Naive thymus-derived CD8-positive, alpha-beta T cell (primary cell): ENCODE results near the gene ZNF768. TPM values are rescaled to one million over a fixed set of nuclear protein-coding genes. Genes with fewer than 3 reads are reported as not detected.
A peak's percentile ranks its signal among the peaks of the same experiment; 100 is the strongest.

Experiments used
- ATAC-seq, 2 donors: fragments of 150-1000 bp; cut with Tn5 transposase in 1 of 2; sonication (Bioruptor Pico), chemical (Tn5 transposase) in 1 of 2; 1 replicate in 1 of 2; 2 replicates in 1 of 2; pipeline ENCODE4 v1.10.0; 2021; ENCODE audit warnings: mild to moderate bottlenecking in 2 of 2, moderate library complexity in 2 of 2
- POLR2A ChIA-PET: fragments of 350-600 bp; sonication (Branson Sonifier 250); formaldehyde crosslinking; loops from one replicate; lab custom pipeline; 2021; ENCODE audit warnings: antibody characterized with exemption; lab: Charles Lee
- DNase-seq, 10 donors: peaks; one replicate each; pipeline versions ENCODE4 v3.0.0 to v3.0.0-alpha.2; 2020 to 2022
- H3K27ac Mint-ChIP-seq, 10 donors: one replicate each; pipeline ENCODE4 v1.8.0; 2020 to 2022; ENCODE audit warnings: mild to moderate bottlenecking in 10 of 10, mixed read lengths in 10 of 10, moderate library complexity in 4 of 10, inconsistent platforms in 1 of 10
- H3K27me3 Mint-ChIP-seq, 5 donors: one replicate each; pipeline ENCODE4 v1.8.0; 2021 to 2022; ENCODE audit warnings: mixed read lengths in 5 of 5
- H3K36me3 Mint-ChIP-seq, 3 donors: one replicate each; pipeline ENCODE4 v1.8.0; 2020 to 2022; ENCODE audit warnings: mixed read lengths in 3 of 3, mild to moderate bottlenecking in 2 of 3, inconsistent platforms in 1 of 3
- H3K4me1 Mint-ChIP-seq, 4 donors: one replicate each; pipeline ENCODE4 v1.8.0; 2021 to 2022; ENCODE audit warnings: mixed read lengths in 4 of 4
- H3K4me3 Mint-ChIP-seq, 10 donors: one replicate each; pipeline ENCODE4 v1.8.0; 2020 to 2022; ENCODE audit warnings: mild to moderate bottlenecking in 10 of 10, mixed read lengths in 10 of 10, moderate library complexity in 6 of 10, inconsistent platforms in 1 of 10
- H3K9me3 Mint-ChIP-seq, 9 donors: one replicate each; pipeline ENCODE4 v1.8.0; 2020 to 2022; ENCODE audit warnings: mixed read lengths in 9 of 9, mild to moderate bottlenecking in 3 of 9, inconsistent platforms in 1 of 9, moderate library complexity in 1 of 9
- polyA plus RNA-seq, 3 donors: library from polyadenylated mRNA; unstranded; fragments of 300-500 nt; fragmentation: Illumina TruSeq; gene quantifications; one replicate each; pipeline ENCODE4 v1.2.3, GENCODE V29; 2021
- total RNA-seq, 8 experiments: library from RNA in 2 of 8; stranded (reverse) in 2 of 8; gene quantifications; one replicate each; pipeline ENCODE4 v1.2.3 and lab custom pipeline; 2021 to 2026

The ZNF768 gene
- total and polyA plus RNA-seq, 5 experiments from 2014 or later, result 1.1 to 8.5 (median 2.1) TPM

GRCh38 chr16:30565984-30566383, 39.6 kb upstream of the ZNF768 start:
- H3K4me3 Mint-ChIP-seq, result no peak overlapping the region
- POLR2A ChIA-PET, result interaction anchor here (0.8 to 1.1 kb wide), 2 partner anchors 20 to 34 kb away, joined by 4 to 5 read pairs; partner anchors contain the start of gene ZNF785
- H3K27ac Mint-ChIP-seq, result peak overlapping the region in 7 of 10 donors; percentile 38 to 97 (median 77)
- peaks cover 14 to 50% (median 34%) of the 10 kb centered on the region in 4 donors for H3K4me1 Mint-ChIP-seq
- no peaks in the 10 kb centered on the region for H3K27me3 Mint-ChIP-seq
- ATAC-seq, result no peak
- H3K36me3 Mint-ChIP-seq, result no peaks in the 10 kb centered on the region
- DNase-seq, result no peak
- H3K9me3 Mint-ChIP-seq, result no peaks in the 10 kb centered on the region

GRCh38 chr16:30565526-30565925, 39.2 kb upstream of the ZNF768 start:
- peaks cover 12 to 49% (median 34%) of the 10 kb centered on the region in 4 donors for H3K4me1 Mint-ChIP-seq
- H3K9me3 Mint-ChIP-seq, result no peaks in the 10 kb centered on the region
- peak overlapping the region in 6 of 10 donors; percentile 9 to 67 (median 32) for H3K27ac Mint-ChIP-seq
- DNase-seq (no peak), ATAC-seq (no peak)
- no peaks in the 10 kb centered on the region for H3K36me3 Mint-ChIP-seq
- no peaks in the 10 kb centered on the region for H3K27me3 Mint-ChIP-seq
- POLR2A ChIA-PET, result interaction anchor here (0.8 to 1.1 kb wide), 2 partner anchors 20 to 34 kb away, joined by 4 to 5 read pairs; partner anchors contain the start of gene ZNF785
- H3K4me3 Mint-ChIP-seq, result no peak overlapping the region

GRCh38 chr16:30562021-30562420, 35.7 kb upstream of the ZNF768 start:
- Mint-ChIP-seq H3K4me1 (peaks cover 6 to 35% (median 32%) of the 10 kb centered on the region in 4 donors), H3K4me3 (peak overlapping the region in 9 of 10 donors; percentile 18 to 87 (median 79)), H3K27ac (peak overlapping the region in 5 of 10 donors; percentile 37 to 87 (median 81)), H3K9me3 (no peaks in the 10 kb centered on the region), H3K27me3 (no peaks in the 10 kb centered on the region), H3K36me3 (no peaks in the 10 kb centered on the region)
- DNase-seq (no peak), ATAC-seq (no peak)
- POLR2A ChIA-PET, result interaction anchor here (0.7 to 3.5 kb wide), 9 partner anchors 9 to 131 kb away, joined by 3 to 38 read pairs (median 4); partner anchors contain the start of genes ZNF688, ZNF747 and ZNF785

- ATAC-seq (no peak), DNase-seq (peak in 2 of 10 donors; percentile 12 to 15)
- POLR2A ChIA-PET, result interaction anchor here (0.6 to 3.5 kb wide), 11 partner anchors 10 to 143 kb away, joined by 3 to 38 read pairs (median 4); partner anchors contain the start of genes FBRS, PRR14, ZNF688 and ZNF747
- peaks cover 6 to 35% (median 30%) of the 10 kb centered on the region in 4 donors for H3K4me1 Mint-ChIP-seq
- no peaks in the 10 kb centered on the region for H3K27me3 Mint-ChIP-seq
- peaks cover 0 to 1% (median 0%) of the 10 kb centered on the region in 3 donors for H3K36me3 Mint-ChIP-seq
- H3K9me3 Mint-ChIP-seq, result no peaks in the 10 kb centered on the region
- H3K4me3 Mint-ChIP-seq, result peak overlapping the region; percentile 74 to 87 (median 83)
- H3K27ac Mint-ChIP-seq, result peak overlapping the region; percentile 69 to 87 (median 80)
Observed at GRCh38 chr16:30561089-30561816, 34.9 kb upstream of the ZNF768 start.

GRCh38 chr16:30559690-30560089, 33.3 kb upstream of the ZNF768 start:
- Mint-ChIP-seq H3K4me1 (peaks cover 10 to 39% (median 35%) of the 10 kb centered on the region in 4 donors), H3K36me3 (peaks cover 0 to 13% (median 0%) of the 10 kb centered on the region in 3 donors), H3K27ac (peak overlapping the region in 8 of 10 donors; percentile 25 to 95 (median 86)), H3K27me3 (no peaks in the 10 kb centered on the region), H3K9me3 (no peaks in the 10 kb centered on the region), H3K4me3 (peak overlapping the region in 8 of 10 donors; percentile 11 to 89 (median 70))
- ATAC-seq (no peak), DNase-seq (no peak)
- POLR2A ChIA-PET, result interaction anchor here (1.7 to 3.5 kb wide), 6 partner anchors 8 to 26 kb away, joined by 8 to 131 read pairs (median 34); partner anchors contain the start of genes ZNF688, ZNF747 and ZNF785

- DNase-seq, result no peak
Observed at GRCh38 chr16:30558789-30559377, 32.5 kb upstream of the ZNF768 start.

GRCh38 chr16:30557957-30558788, 31.8 kb upstream of the ZNF768 start, which contains the start of gene ZNF764:
Gene ZNF764, minus strand, starts transcription at chr16:30558374. Its CDS starts 192 bp downstream, at chr16:30558182.
- Mint-ChIP-seq H3K27me3 (no peaks in the 10 kb centered on the region), H3K36me3 (peaks cover 0 to 27% (median 0%) of the 10 kb centered on the region in 3 donors), H3K9me3 (no peaks in the 10 kb centered on the region), H3K27ac (peak within 1 kb of the TSS; percentile 85 to 97 (median 94)), H3K4me3 (peak within 1 kb of the TSS; percentile 82 to 93 (median 86)), H3K4me1 (peaks cover 13 to 53% (median 48%) of the 10 kb centered on the region in 4 donors)
- peak; percentile 81 to 98 (median 93) for DNase-seq
- POLR2A ChIA-PET, result interaction anchor here (0.6 to 3.5 kb wide), 39 partner anchors 9 to 1745 kb away, joined by 3 to 131 read pairs (median 5); partner anchors contain the start of genes ALDOA, DCTPP1, FBRS and KAT8
- peak; percentile 90 for ATAC-seq

More at GRCh38 chr16:30558789-30559377, 32.5 kb upstream of the ZNF768 start:
- Mint-ChIP-seq H3K36me3 (peaks cover 0 to 20% (median 0%) of the 10 kb centered on the region in 3 donors), H3K9me3 (no peaks in the 10 kb centered on the region), H3K4me3 (peak overlapping the region; percentile 82 to 93 (median 86)), H3K27ac (peak overlapping the region; percentile 85 to 97 (median 94)), H3K27me3 (no peaks in the 10 kb centered on the region), H3K4me1 (peaks cover 10 to 46% (median 41%) of the 10 kb centered on the region in 4 donors)
- no peak for ATAC-seq
- POLR2A ChIA-PET, result interaction anchor here (0.6 to 3.5 kb wide), 29 partner anchors 9 to 559 kb away, joined by 3 to 131 read pairs (median 5); partner anchors contain the start of genes ALDOA, DCTPP1, FBRS and KAT8

- Mint-ChIP-seq H3K27ac (peak overlapping the region; percentile 82 to 97 (median 94)), H3K36me3 (peaks cover 0 to 27% (median 0%) of the 10 kb centered on the region in 3 donors), H3K27me3 (no peaks in the 10 kb centered on the region), H3K4me1 (peaks cover 14 to 58% (median 52%) of the 10 kb centered on the region in 4 donors), H3K9me3 (no peaks in the 10 kb centered on the region), H3K4me3 (peak overlapping the region; percentile 82 to 93 (median 86))
- DNase-seq (peak in 1 of 10 donors; percentile 55), ATAC-seq (no peak)
- POLR2A ChIA-PET, result interaction anchor here (0.6 to 3.5 kb wide), 26 partner anchors 8 to 1744 kb away, joined by 3 to 131 read pairs (median 6); partner anchors contain the start of genes ALDOA, DCTPP1, FBRS and PRR14
Observed at GRCh38 chr16:30557707-30557956, 31.3 kb upstream of the ZNF768 start.

GRCh38 chr16:30556125-30556473, 29.7 kb upstream of the ZNF768 start:
- ATAC-seq (no peak), DNase-seq (no peak)
- Mint-ChIP-seq H3K27ac (peak overlapping the region; percentile 18 to 92 (median 78)), H3K4me1 (peaks cover 14 to 64% (median 60%) of the 10 kb centered on the region in 4 donors), H3K4me3 (peak overlapping the region; percentile 22 to 90 (median 71)), H3K36me3 (peaks cover 0 to 27% (median 0%) of the 10 kb centered on the region in 3 donors), H3K9me3 (no peaks in the 10 kb centered on the region), H3K27me3 (no peaks in the 10 kb centered on the region)
- POLR2A ChIA-PET, result interaction anchor here (2.2 to 3.5 kb wide), 4 partner anchors 15 to 103 kb away, joined by 7 to 131 read pairs (median 13); partner anchors contain the start of genes FBRS, ZNF688 and ZNF747

- no peaks in the 10 kb centered on the region for H3K9me3 Mint-ChIP-seq
- H3K27ac Mint-ChIP-seq, result peak overlapping the region in 7 of 10 donors; percentile 43 to 89 (median 79)
- peaks cover 13 to 62% (median 60%) of the 10 kb centered on the region in 4 donors for H3K4me1 Mint-ChIP-seq
- H3K27me3 Mint-ChIP-seq, result no peaks in the 10 kb centered on the region
- ATAC-seq, result no peak
- POLR2A ChIA-PET, result interaction anchor here (0.9 to 2.2 kb wide), 2 partner anchors 20 to 124 kb away, joined by 3 to 7 read pairs; partner anchors contain the start of gene ZNF747
- no peak for DNase-seq
- peak overlapping the region in 6 of 10 donors; percentile 0 to 90 (median 62) for H3K4me3 Mint-ChIP-seq
- H3K36me3 Mint-ChIP-seq, result peaks cover 0 to 27% (median 0%) of the 10 kb centered on the region in 3 donors
Observed at GRCh38 chr16:30555315-30556124, 29.2 kb upstream of the ZNF768 start.
